ENCODE results near the gene MAEL. TPM values are rescaled to one million over a fixed set of nuclear protein-coding genes. Genes with fewer than 3 reads are reported as not detected.

The MAEL gene
- total RNA-seq, 1 donor from 2014 or later = 0.41 TPM

DNA sequence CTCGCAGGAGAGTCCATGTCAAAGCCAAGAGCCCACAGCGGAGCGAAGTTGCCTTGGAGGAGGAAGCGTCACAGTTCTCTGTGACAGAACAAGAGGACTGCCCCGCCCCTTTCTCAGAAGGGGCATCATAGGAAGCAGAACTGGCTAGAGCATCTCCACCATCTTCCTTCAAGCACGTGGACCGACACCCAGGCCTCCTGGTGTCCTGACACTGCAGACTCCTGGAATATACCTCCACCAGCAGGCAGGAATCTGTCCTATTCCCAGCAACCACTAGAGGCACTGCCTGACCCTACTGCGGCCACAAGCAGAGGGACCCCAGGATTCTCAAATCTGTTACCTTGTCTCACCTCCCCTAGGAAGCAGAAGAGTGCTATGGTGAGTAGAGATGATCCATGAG, 63.3 kb downstream of the MAEL start:
- no peak for DNase-seq (ENCODE audit: extremely low spot score, unreplicated experiment)
- Mint-ChIP-seq H3K27ac (no peak overlapping the region), H3K4me1 (ENCODE audit: unreplicated experiment) (no peaks in the 10 kb centered on the region), H3K4me3 (no peak overlapping the region), H3K36me3 (no peaks in the 10 kb centered on the region), H3K27me3 (peaks cover 7% of the 10 kb centered on the region), H3K9me3 (no peaks in the 10 kb centered on the region)
- TF ChIP-seq CTCF (conservative IDR thresholded peaks at IDR 0.05) = peak; percentile 71

GRCh38 chr1:167054531-167054930, 65.5 kb downstream of the MAEL start:
- H3K27ac Mint-ChIP-seq = no peak overlapping the region
- peaks cover 10% of the 10 kb centered on the region for H3K27me3 Mint-ChIP-seq
- no peak for TF ChIP-seq CTCF (conservative IDR thresholded peaks at IDR 0.05)
- H3K36me3 Mint-ChIP-seq = no peaks in the 10 kb centered on the region
- no peak overlapping the region for H3K4me3 Mint-ChIP-seq
- DNase-seq (ENCODE audit: extremely low spot score, unreplicated experiment) = no peak
- no peaks in the 10 kb centered on the region for H3K9me3 Mint-ChIP-seq
- H3K4me1 Mint-ChIP-seq (ENCODE audit: unreplicated experiment) = peaks cover 10% of the 10 kb centered on the region

DNA sequence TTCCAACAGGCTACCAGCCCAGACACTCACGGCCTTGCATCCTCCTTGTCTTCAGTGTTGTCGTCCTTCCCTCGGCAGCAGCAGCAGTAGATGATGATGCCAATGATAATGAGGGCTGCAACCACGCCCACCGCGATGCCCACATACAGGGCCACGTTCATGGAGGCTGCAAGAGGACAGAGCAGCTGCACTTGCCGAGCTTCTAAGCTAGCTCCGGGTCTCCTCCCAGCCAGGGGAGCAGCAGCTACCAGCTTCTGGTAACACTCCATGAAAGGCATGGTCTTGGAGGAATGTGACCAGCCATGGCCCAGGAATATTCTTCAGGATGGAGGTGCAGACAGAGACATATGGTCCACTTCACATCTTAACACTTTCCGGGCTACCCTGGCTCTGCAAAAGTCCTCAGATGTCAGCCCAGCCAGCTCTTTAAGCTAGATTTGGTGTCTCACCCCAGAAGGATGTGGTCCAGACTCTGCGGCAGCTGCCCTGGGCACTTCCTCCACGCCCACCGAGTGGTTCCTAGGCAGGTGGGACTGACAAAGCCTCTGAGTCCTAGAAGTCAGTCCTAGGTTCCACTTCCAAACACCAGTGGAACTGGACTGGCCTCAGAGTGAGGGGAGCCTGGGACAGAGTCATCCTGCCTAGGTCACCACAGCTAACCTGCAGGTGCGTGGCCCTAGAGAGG, 66.0 kb downstream of the MAEL start:
- no peak overlapping the region for H3K4me3 Mint-ChIP-seq
- H3K27ac Mint-ChIP-seq = no peak overlapping the region
- H3K36me3 Mint-ChIP-seq = no peaks in the 10 kb centered on the region
- no peak for TF ChIP-seq CTCF (conservative IDR thresholded peaks at IDR 0.05)
- peaks cover 11% of the 10 kb centered on the region for H3K4me1 Mint-ChIP-seq (ENCODE audit: unreplicated experiment)
- H3K27me3 Mint-ChIP-seq = peaks cover 7% of the 10 kb centered on the region
- no peaks in the 10 kb centered on the region for H3K9me3 Mint-ChIP-seq
- no peak for DNase-seq (ENCODE audit: extremely low spot score, unreplicated experiment)

- H3K36me3 Mint-ChIP-seq = no peaks in the 10 kb centered on the region
- peaks cover 12% of the 10 kb centered on the region for H3K27me3 Mint-ChIP-seq
- no peak for DNase-seq (ENCODE audit: extremely low spot score, unreplicated experiment)
- no peak for TF ChIP-seq CTCF (conservative IDR thresholded peaks at IDR 0.05)
- no peak overlapping the region for H3K4me3 Mint-ChIP-seq
- no peaks in the 10 kb centered on the region for H3K9me3 Mint-ChIP-seq
- peaks cover 11% of the 10 kb centered on the region for H3K4me1 Mint-ChIP-seq (ENCODE audit: unreplicated experiment)
- H3K27ac Mint-ChIP-seq = no peak overlapping the region
These were observed 67.6 kb downstream of the MAEL start for GRCh38 chr1:167056529-167057231.

DNA sequence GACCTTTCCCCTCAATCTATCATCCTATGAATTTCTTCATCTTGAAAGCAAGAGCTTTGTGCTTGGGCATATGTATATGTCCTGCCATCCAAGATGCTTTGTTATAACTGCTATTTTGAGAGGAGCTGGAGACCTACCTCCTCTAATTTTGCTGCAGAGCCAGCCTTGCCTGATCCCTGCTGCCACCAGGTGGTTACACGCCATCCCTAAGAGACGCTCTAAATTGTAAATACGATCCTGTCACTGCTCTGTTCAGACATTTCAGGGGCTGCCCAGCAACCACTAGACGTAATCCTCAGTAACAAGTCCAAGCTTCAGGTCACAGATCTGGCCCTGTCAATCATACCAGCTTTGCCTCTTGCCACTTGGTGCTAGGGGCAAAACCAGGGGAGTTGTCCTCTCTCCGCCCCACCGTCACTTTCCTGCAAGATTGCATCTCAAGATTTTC, 68.2 kb downstream of the MAEL start:
- Mint-ChIP-seq H3K9me3 (no peaks in the 10 kb centered on the region), H3K27ac (no peak overlapping the region), H3K4me1 (ENCODE audit: unreplicated experiment) (peaks cover 11% of the 10 kb centered on the region), H3K27me3 (peaks cover 12% of the 10 kb centered on the region), H3K4me3 (no peak overlapping the region), H3K36me3 (no peaks in the 10 kb centered on the region)
- TF ChIP-seq CTCF (conservative IDR thresholded peaks at IDR 0.05) = peak; percentile 73
- DNase-seq (ENCODE audit: extremely low spot score, unreplicated experiment) = no peak

Measured in type B pancreatic cell (in vitro differentiated cells).